Breast epithelium (tissue), 3 donors: ENCODE results near the gene CACNA2D3.

Source experiments
- POLR2A ChIP-seq: fragments of 450-650 bp; IDR thresholded peaks from one replicate; pipeline ENCODE4 v1.6.1; 2016; ENCODE audit warnings: antibody characterized with exemption, mild to moderate bottlenecking, moderate library complexity
- TF ChIP-seq, protein P1 (sequence below), 3 donors: fragments of 450-650 bp; IDR thresholded peaks; one replicate each; pipeline ENCODE4 v1.5.1; 2016 to 2017; ENCODE audit warnings: antibody characterized with exemption in 3 of 3, mild to moderate bottlenecking in 3 of 3, moderate library complexity in 3 of 3

DNA sequence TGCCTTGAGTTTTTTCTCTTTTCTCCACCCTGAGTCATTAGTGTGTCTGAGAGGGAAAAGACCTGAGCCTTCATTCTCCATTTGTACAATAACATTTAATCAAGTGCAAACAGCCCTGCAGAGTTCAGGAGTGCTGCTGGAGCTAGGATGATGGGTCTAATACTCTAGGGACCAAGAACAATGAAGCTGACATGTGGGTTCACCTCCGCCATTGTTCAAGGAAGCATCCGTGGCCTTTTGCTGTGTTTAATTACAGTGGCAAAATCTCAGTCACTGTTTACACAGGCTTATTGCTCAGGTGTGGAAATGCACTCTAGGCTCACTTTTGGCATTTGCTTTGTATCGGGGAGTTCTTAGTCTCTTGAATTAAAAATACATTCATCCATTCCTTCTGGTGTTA, 545.9 kb downstream of the CACNA2D3 start:
- TF ChIP-seq POLR2A = no peak
- TF ChIP-seq, protein P1, sequence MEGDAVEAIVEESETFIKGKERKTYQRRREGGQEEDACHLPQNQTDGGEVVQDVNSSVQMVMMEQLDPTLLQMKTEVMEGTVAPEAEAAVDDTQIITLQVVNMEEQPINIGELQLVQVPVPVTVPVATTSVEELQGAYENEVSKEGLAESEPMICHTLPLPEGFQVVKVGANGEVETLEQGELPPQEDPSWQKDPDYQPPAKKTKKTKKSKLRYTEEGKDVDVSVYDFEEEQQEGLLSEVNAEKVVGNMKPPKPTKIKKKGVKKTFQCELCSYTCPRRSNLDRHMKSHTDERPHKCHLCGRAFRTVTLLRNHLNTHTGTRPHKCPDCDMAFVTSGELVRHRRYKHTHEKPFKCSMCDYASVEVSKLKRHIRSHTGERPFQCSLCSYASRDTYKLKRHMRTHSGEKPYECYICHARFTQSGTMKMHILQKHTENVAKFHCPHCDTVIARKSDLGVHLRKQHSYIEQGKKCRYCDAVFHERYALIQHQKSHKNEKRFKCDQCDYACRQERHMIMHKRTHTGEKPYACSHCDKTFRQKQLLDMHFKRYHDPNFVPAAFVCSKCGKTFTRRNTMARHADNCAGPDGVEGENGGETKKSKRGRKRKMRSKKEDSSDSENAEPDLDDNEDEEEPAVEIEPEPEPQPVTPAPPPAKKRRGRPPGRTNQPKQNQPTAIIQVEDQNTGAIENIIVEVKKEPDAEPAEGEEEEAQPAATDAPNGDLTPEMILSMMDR (IDR thresholded peaks at IDR 0.05) = no peak
